Stomach (tissue), 9 donors: ENCODE measurements around the gene ROCK1. TPM values are rescaled to one million over a fixed set of nuclear protein-coding genes. Genes with fewer than 3 reads are reported as not detected.

ENCODE experiments used
- DNase-seq, 2 donors: peaks; one replicate each; pipeline versions ENCODE4 v3.0.0 to v3.0.0-alpha.2; 2013 to 2019
- H3K27ac ChIP-seq, 5 donors: fragments of 200-600 bp in 4 of 5; sonication (generic) in 4 of 5; one replicate each; pipeline ENCODE4 v1.5.1; 2013 to 2019; ENCODE audit warnings: mild to moderate bottlenecking in 1 of 5, moderate library complexity in 1 of 5
- H3K27me3 ChIP-seq, 3 donors: fragments of 200-600 bp; sonication (generic); one replicate each; pipeline ENCODE4 v1.5.1; 2017 to 2019; ENCODE audit warnings: mixed run types in 1 of 3
- H3K36me3 ChIP-seq, 4 donors: fragments of 200-600 bp; sonication (generic); 1 replicate in 3 of 4; 2 replicates in 1 of 4; pipeline ENCODE4 v1.5.1; 2016 to 2019
- H3K4me1 ChIP-seq, 4 donors: fragments of 200-600 bp; sonication (generic); one replicate each; pipeline ENCODE4 v1.5.1; 2016 to 2019
- H3K4me3 ChIP-seq, 4 donors: fragments of 200-600 bp; sonication (generic) in 3 of 4; one replicate each; pipeline ENCODE4 v1.5.1; 2016 to 2019; ENCODE audit warnings: mild to moderate bottlenecking in 1 of 4
- H3K9me3 ChIP-seq, 4 donors: fragments of 200-600 bp; sonication (generic); one replicate each; pipeline ENCODE4 v1.5.1; 2016 to 2019
- CTCF ChIP-seq, 7 experiments: fragments of 450-650 bp in 4 of 7; fragments of 200-600 bp in 3 of 7; sonication (generic) in 3 of 7; IDR thresholded peaks; one replicate each; pipeline ENCODE4 v1.5.1; 2016 to 2019; ENCODE audit warnings: antibody characterized with exemption in 7 of 7, control low read depth in 2 of 7, mild to moderate bottlenecking in 1 of 7
- EP300 ChIP-seq: sonication (generic); formaldehyde crosslinking; IDR thresholded peaks from one replicate; pipeline ENCODE4 v1.6.1; 2017; ENCODE audit warnings: antibody characterized with exemption
- POLR2A ChIP-seq, 4 donors: fragments of 450-650 bp; IDR thresholded peaks; one replicate each; pipeline ENCODE4 v1.6.1; 2016; ENCODE audit warnings: antibody characterized with exemption in 4 of 4, control low read depth in 2 of 4, mild to moderate bottlenecking in 1 of 4, moderate library complexity in 1 of 4
- POLR2AphosphoS5 ChIP-seq, 3 donors: sonication (generic); formaldehyde crosslinking; IDR thresholded peaks; one replicate each; pipeline ENCODE4 v1.6.1; 2016; ENCODE audit warnings: antibody characterized with exemption in 3 of 3
- WGBS, 5 donors: extraction: QIAGEN DNeasy Blood & Tissue Kit in 3 of 5; methylation state at CpG; one replicate each; pipeline versions ENCODE4 v1.1.5 to v1.1.7; 2013 to 2018; 5-methylcytosine and 5-hydroxymethylcytosine counted together
- intact Hi-C: fragments of 100-400 bp; cut with DNase I; formaldehyde crosslinking; loops from one replicate; pipeline ENCODE4 v1.15.1; 2023; ENCODE audit warnings: low total_unique reads
- polyA plus RNA-seq, 3 donors: library from polyadenylated mRNA; stranded (reverse); fragments of 200-250 nt; gene quantifications; one replicate each; pipeline ENCODE4 v1.2.3, GENCODE V29; 2013
- total RNA-seq, 5 donors: library from RNA; depleted of rRNA; stranded (reverse); fragments of >200 nt; gene quantifications; one replicate each; pipeline versions ENCODE4 v1.1.0 to v1.2.3, GENCODE V29; 2014 to 2016
- donor health status: healthy with polysubstance abuse.
- donor health status: Bipolar disorder and iron deficiency.
- donor health status: healthy.

Gene ROCK1
- total and polyA plus RNA-seq, 8 donors = 6.5 to 215 (median 65.8) TPM

- no peak for TF ChIP-seq EP300
- no peak for TF ChIP-seq POLR2AphosphoS5 (IDR thresholded peaks at IDR 0.05)
- TF ChIP-seq CTCF (IDR thresholded peaks at IDR 0.05) = no peak
- no peak for TF ChIP-seq POLR2A (IDR thresholded peaks at IDR 0.05)
- no peak for DNase-seq
- H3K27me3 ChIP-seq = no peaks in the 10 kb centered on the region
- H3K4me1 ChIP-seq = peaks cover 17 to 97% (median 58%) of the 10 kb centered on the region in 4 donors
- H3K36me3 ChIP-seq = no peaks in the 10 kb centered on the region
- H3K27ac ChIP-seq = no peak overlapping the region
- no peak overlapping the region for H3K4me3 ChIP-seq
- 67 to 80% (median 74%) methylated on average over 2 of the region's 2 CpGs for WGBS, 5 donors
- H3K9me3 ChIP-seq = no peaks in the 10 kb centered on the region
- intact Hi-C loops = no loop called here
Measured at GRCh38 chr18:21100678-21101077, 10.9 kb downstream of the ROCK1 start.

- H3K36me3 ChIP-seq = no peaks in the 10 kb centered on the region
- H3K4me1 ChIP-seq = peaks cover 15 to 92% (median 55%) of the 10 kb centered on the region in 4 donors
- no peak overlapping the region for H3K4me3 ChIP-seq
- intact Hi-C loops = no loop called here
- H3K9me3 ChIP-seq = no peaks in the 10 kb centered on the region
- DNase-seq = no peak
- no peaks in the 10 kb centered on the region for H3K27me3 ChIP-seq
- TF ChIP-seq POLR2A (IDR thresholded peaks at IDR 0.05) (no peak), CTCF (IDR thresholded peaks at IDR 0.05) (no peak), POLR2AphosphoS5 (IDR thresholded peaks at IDR 0.05) (no peak), EP300 (no peak)
- H3K27ac ChIP-seq = no peak overlapping the region
Measured at GRCh38 chr18:21100146-21100545, 11.5 kb downstream of the ROCK1 start.

- DNase-seq = no peak
- H3K4me3 ChIP-seq = no peak overlapping the region
- no peaks in the 10 kb centered on the region for H3K9me3 ChIP-seq
- 84 to 94% (median 89%) methylated on average over 7 to 9 of the region's 9 CpGs for WGBS, 5 donors
- H3K4me1 ChIP-seq = peaks cover 11 to 85% (median 52%) of the 10 kb centered on the region in 4 donors
- intact Hi-C loops = no loop called here
- H3K36me3 ChIP-seq = no peaks in the 10 kb centered on the region
- H3K27me3 ChIP-seq = no peaks in the 10 kb centered on the region
- H3K27ac ChIP-seq = no peak overlapping the region
- TF ChIP-seq POLR2A (IDR thresholded peaks at IDR 0.05) (no peak), CTCF (IDR thresholded peaks at IDR 0.05) (no peak), POLR2AphosphoS5 (IDR thresholded peaks at IDR 0.05) (no peak), EP300 (no peak)
Measured at GRCh38 chr18:21099442-21099841, 12.2 kb downstream of the ROCK1 start.

GRCh38 chr18:21096760-21097159, 14.9 kb downstream of the ROCK1 start:
- no peaks in the 10 kb centered on the region for H3K27me3 ChIP-seq
- DNase-seq = no peak
- intact Hi-C loops = no loop called here
- H3K4me1 ChIP-seq = peaks cover 11 to 66% (median 40%) of the 10 kb centered on the region in 4 donors
- H3K4me3 ChIP-seq = no peak overlapping the region
- no peak overlapping the region for H3K27ac ChIP-seq
- no peaks in the 10 kb centered on the region for H3K36me3 ChIP-seq
- WGBS, 5 donors = 86 to 94% (median 92%) methylated on average over 2 of the region's 2 CpGs
- H3K9me3 ChIP-seq = no peaks in the 10 kb centered on the region
- TF ChIP-seq EP300 (no peak), POLR2AphosphoS5 (IDR thresholded peaks at IDR 0.05) (no peak), POLR2A (IDR thresholded peaks at IDR 0.05) (no peak), CTCF (IDR thresholded peaks at IDR 0.05) (no peak)
